HepG2 (cell line): ENCODE data around the gene TLCD3B. TPM values are rescaled to one million over a fixed set of nuclear protein-coding genes. Genes with fewer than 3 reads are reported as not detected.

Experiments used
- ETV5 ChIP-seq: IDR thresholded peaks from 2 replicates; pipeline ENCODE4 v1.6.1; 2018; ENCODE audit warnings: missing biosample characterization, missing genetic modification reagents, inconsistent platforms, borderline replicate concordance
- LCORL ChIP-seq, 2 experiments: fragments of 450-650 bp in 1 of 2; sonication (generic) in 1 of 2; formaldehyde crosslinking in 1 of 2; IDR thresholded peaks; 2 replicates each; pipeline versions ENCODE4 v1.5.0 to v1.6.1; 2017 to 2020; ENCODE audit warnings: antibody characterized with exemption in 1 of 2, missing genetic modification reagents in 1 of 2
- NFYB ChIP-seq: sonication (generic); formaldehyde crosslinking; IDR thresholded peaks from 2 replicates; pipeline ENCODE4 v1.4.0; 2020; ENCODE audit warnings: missing genetic modification reagents
- SIX1 ChIP-seq: sonication (generic); formaldehyde crosslinking; IDR thresholded peaks from 2 replicates; pipeline ENCODE4 v1.4.0; 2020; ENCODE audit warnings: missing genetic modification reagents, borderline replicate concordance
- TBX2 ChIP-seq: sonication (generic); formaldehyde crosslinking; IDR thresholded peaks from 2 replicates; pipeline ENCODE4 v1.5.0; 2020; ENCODE audit warnings: missing genetic modification reagents, mild to moderate bottlenecking, borderline replicate concordance
- YEATS2 ChIP-seq: sonication (generic); formaldehyde crosslinking; IDR thresholded peaks from 2 replicates; pipeline ENCODE4 v1.4.0; 2020; ENCODE audit warnings: missing genetic modification reagents, borderline replicate concordance
- ZFP1 ChIP-seq: IDR thresholded peaks from 2 replicates; pipeline ENCODE4 v1.6.1; 2016
- ZNF570 ChIP-seq: sonication (generic); formaldehyde crosslinking; IDR thresholded peaks from 2 replicates; pipeline ENCODE4 v1.4.0; 2020; ENCODE audit warnings: mild to moderate bottlenecking, missing genetic modification reagents, borderline replicate concordance
- ZNF607 ChIP-seq: sonication (generic); formaldehyde crosslinking; IDR thresholded peaks from 2 replicates; pipeline ENCODE4 v1.5.1; 2020; ENCODE audit warnings: missing genetic modification reagents, mild to moderate bottlenecking, borderline replicate concordance
- ZNF772 ChIP-seq: sonication (generic); formaldehyde crosslinking; IDR thresholded peaks from 2 replicates; pipeline ENCODE4 v1.5.0; 2020; ENCODE audit warnings: mild to moderate bottlenecking, missing genetic modification reagents
- polyA plus RNA-seq, 8 experiments: library from polyadenylated mRNA; depleted of rRNA in 3 of 8; stranded (reverse) in 7 of 8; unstranded in 1 of 8; fragments of >200 nt; fragmentation: Illumina TruSeq in 4 of 8; extraction: Trizol in 4 of 8; gene quantifications; 2 replicates each; pipeline versions ENCODE4 v1.2.1 to v1.2.3, GENCODE V29; 2011 to 2016; ENCODE audit warnings: low read depth in 4 of 8, missing spikeins in 1 of 8, mixed read lengths in 1 of 8; ENCODE audit not compliant: insufficient read depth in 1 of 8
- total RNA-seq, 5 experiments: library from RNA; depleted of rRNA; stranded (reverse); fragments of >200 nt; fragmentation: Illumina TruSeq; extraction: Trizol; gene quantifications; 2 replicates each; pipeline ENCODE4 v1.2.3, GENCODE V29; 2016; ENCODE audit warnings: low read depth in 1 of 5
- TF ChIP-seq, protein P1 (sequence below): sonication (generic); formaldehyde crosslinking; IDR thresholded peaks from 2 replicates; pipeline ENCODE4 v1.5.1; 2020; ENCODE audit warnings: missing genetic modification reagents, mild to moderate bottlenecking, borderline replicate concordance
- TF ChIP-seq, protein P2 (sequence below): sonication (generic); formaldehyde crosslinking; IDR thresholded peaks from 2 replicates; pipeline ENCODE4 v1.8.1; 2023; ENCODE audit warnings: mild to moderate bottlenecking, missing genetic modification reagents
- TF ChIP-seq, protein P3 (sequence below): sonication (generic); formaldehyde crosslinking; IDR thresholded peaks from 2 replicates; pipeline ENCODE4 v1.5.0; 2020; ENCODE audit warnings: mild to moderate bottlenecking, missing genetic modification reagents, moderate library complexity
- TF ChIP-seq, protein P4 (sequence below): IDR thresholded peaks from 2 replicates; pipeline ENCODE4 v1.6.1; 2018; ENCODE audit warnings: missing genetic modification reagents, mild to moderate bottlenecking, missing compliant biosample characterization
- TF ChIP-seq, protein P5 (sequence below): sonication (generic); formaldehyde crosslinking; IDR thresholded peaks from 2 replicates; pipeline ENCODE4 v1.5.0; 2020; ENCODE audit warnings: mild to moderate bottlenecking, missing genetic modification reagents

Gene TLCD3B
- total and polyA plus RNA-seq, 2 of the 13 experiments (the other 11 are each of a cell fraction or from before 2014, with no cell fraction given) = not detected

DNA sequence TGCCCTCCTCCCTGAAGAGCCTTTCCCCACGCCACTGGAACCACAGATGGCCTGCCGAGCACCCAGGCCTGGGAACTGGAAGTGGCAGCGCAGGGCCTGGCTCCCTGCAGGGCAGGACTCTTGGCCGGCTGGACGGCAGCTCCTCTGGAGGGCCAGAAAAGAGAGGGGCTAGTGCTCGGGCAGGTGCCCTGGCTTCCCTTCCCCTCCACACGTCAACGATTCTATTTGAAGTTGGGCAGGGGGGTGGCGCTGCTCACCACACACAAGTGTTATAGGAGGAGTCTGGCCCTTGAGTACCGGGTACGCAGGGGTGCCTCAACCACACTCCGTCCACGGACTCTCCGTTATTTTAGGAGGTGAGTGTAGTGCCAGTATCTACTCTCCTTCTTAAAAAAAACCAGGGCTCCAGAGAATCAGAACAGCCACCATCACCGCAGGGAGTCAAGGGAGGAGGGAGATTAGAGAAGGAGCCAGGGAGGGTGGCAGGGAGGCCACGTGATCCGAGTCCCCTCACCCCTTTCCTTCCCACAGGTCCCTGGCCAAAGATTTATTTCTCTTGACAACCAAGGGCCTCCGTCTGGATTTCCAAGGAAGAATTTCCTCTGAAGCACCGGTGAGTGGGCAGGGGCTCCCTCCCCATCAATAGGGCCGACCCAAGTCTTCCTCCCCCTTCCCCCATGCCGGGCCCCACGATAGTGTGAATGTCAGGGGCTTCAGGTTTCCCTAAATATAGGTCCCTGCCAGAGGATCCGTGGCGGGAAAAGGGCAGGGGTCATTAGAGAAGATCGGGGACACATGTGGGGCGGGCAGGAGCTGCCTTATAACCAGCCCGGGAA lies 33.0 kb upstream of the TLCD3B start (continued):
- TF ChIP-seq, protein P1, sequence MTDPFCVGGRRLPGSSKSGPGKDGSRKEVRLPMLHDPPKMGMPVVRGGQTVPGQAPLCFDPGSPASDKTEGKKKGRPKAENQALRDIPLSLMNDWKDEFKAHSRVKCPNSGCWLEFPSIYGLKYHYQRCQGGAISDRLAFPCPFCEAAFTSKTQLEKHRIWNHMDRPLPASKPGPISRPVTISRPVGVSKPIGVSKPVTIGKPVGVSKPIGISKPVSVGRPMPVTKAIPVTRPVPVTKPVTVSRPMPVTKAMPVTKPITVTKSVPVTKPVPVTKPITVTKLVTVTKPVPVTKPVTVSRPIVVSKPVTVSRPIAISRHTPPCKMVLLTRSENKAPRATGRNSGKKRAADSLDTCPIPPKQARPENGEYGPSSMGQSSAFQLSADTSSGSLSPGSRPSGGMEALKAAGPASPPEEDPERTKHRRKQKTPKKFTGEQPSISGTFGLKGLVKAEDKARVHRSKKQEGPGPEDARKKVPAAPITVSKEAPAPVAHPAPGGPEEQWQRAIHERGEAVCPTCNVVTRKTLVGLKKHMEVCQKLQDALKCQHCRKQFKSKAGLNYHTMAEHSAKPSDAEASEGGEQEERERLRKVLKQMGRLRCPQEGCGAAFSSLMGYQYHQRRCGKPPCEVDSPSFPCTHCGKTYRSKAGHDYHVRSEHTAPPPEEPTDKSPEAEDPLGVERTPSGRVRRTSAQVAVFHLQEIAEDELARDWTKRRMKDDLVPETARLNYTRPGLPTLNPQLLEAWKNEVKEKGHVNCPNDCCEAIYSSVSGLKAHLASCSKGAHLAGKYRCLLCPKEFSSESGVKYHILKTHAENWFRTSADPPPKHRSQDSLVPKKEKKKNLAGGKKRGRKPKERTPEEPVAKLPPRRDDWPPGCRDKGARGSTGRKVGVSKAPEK (CRISPR knock-in tag) = no peak
- 0 out of 2 replicates have a peak, but pooled peaks have one; percentile 10 for TF ChIP-seq SIX1
- TF ChIP-seq TBX2 = peak; percentile 71
- 0 out of 2 replicates have a peak, but pooled peaks have one; percentile 5 for TF ChIP-seq ZNF607 (CRISPR knock-in tag)
- TF ChIP-seq, protein P2, sequence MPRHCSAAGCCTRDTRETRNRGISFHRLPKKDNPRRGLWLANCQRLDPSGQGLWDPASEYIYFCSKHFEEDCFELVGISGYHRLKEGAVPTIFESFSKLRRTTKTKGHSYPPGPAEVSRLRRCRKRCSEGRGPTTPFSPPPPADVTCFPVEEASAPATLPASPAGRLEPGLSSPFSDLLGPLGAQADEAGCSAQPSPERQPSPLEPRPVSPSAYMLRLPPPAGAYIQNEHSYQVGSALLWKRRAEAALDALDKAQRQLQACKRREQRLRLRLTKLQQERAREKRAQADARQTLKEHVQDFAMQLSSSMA (CRISPR knock-in tag) = no peak
- 0 out of 2 replicates have a peak, but pooled peaks have one; percentile 1 for TF ChIP-seq ZNF772 (CRISPR knock-in tag)
- TF ChIP-seq ZFP1 (CRISPR knock-in tag) = peak; percentile 47; the same call in 1 of the 2 replicates
- peak; percentile 75 for TF ChIP-seq YEATS2
- TF ChIP-seq, protein P3, sequence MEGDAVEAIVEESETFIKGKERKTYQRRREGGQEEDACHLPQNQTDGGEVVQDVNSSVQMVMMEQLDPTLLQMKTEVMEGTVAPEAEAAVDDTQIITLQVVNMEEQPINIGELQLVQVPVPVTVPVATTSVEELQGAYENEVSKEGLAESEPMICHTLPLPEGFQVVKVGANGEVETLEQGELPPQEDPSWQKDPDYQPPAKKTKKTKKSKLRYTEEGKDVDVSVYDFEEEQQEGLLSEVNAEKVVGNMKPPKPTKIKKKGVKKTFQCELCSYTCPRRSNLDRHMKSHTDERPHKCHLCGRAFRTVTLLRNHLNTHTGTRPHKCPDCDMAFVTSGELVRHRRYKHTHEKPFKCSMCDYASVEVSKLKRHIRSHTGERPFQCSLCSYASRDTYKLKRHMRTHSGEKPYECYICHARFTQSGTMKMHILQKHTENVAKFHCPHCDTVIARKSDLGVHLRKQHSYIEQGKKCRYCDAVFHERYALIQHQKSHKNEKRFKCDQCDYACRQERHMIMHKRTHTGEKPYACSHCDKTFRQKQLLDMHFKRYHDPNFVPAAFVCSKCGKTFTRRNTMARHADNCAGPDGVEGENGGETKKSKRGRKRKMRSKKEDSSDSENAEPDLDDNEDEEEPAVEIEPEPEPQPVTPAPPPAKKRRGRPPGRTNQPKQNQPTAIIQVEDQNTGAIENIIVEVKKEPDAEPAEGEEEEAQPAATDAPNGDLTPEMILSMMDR = peak; percentile 89
- 0 out of 2 replicates have a peak, but pooled peaks have one; percentile 31 for TF ChIP-seq NFYB (CRISPR knock-in tag)
- TF ChIP-seq, protein P4, sequence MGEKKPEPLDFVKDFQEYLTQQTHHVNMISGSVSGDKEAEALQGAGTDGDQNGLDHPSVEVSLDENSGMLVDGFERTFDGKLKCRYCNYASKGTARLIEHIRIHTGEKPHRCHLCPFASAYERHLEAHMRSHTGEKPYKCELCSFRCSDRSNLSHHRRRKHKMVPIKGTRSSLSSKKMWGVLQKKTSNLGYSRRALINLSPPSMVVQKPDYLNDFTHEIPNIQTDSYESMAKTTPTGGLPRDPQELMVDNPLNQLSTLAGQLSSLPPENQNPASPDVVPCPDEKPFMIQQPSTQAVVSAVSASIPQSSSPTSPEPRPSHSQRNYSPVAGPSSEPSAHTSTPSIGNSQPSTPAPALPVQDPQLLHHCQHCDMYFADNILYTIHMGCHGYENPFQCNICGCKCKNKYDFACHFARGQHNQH (CRISPR knock-in tag) = peak; percentile 70; the same call in 1 of the 2 replicates
- TF ChIP-seq, protein P5, sequence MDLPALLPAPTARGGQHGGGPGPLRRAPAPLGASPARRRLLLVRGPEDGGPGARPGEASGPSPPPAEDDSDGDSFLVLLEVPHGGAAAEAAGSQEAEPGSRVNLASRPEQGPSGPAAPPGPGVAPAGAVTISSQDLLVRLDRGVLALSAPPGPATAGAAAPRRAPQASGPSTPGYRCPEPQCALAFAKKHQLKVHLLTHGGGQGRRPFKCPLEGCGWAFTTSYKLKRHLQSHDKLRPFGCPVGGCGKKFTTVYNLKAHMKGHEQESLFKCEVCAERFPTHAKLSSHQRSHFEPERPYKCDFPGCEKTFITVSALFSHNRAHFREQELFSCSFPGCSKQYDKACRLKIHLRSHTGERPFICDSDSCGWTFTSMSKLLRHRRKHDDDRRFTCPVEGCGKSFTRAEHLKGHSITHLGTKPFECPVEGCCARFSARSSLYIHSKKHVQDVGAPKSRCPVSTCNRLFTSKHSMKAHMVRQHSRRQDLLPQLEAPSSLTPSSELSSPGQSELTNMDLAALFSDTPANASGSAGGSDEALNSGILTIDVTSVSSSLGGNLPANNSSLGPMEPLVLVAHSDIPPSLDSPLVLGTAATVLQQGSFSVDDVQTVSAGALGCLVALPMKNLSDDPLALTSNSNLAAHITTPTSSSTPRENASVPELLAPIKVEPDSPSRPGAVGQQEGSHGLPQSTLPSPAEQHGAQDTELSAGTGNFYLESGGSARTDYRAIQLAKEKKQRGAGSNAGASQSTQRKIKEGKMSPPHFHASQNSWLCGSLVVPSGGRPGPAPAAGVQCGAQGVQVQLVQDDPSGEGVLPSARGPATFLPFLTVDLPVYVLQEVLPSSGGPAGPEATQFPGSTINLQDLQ = peak; percentile 37; the same call in 1 of the 2 replicates
- no peak for TF ChIP-seq LCORL (IDR thresholded peaks at IDR 0.05)
- peak; percentile 79 for TF ChIP-seq LCORL (CRISPR knock-in tag; IDR thresholded peaks at IDR 0.05)
- TF ChIP-seq ZNF570 (CRISPR knock-in tag) = 0 out of 2 replicates have a peak, but pooled peaks have one; percentile 38
- TF ChIP-seq ETV5 = peak; percentile 51; the same call in 1 of the 2 replicates
